ENCODE measurements around the gene EBF4.

GRCh38 chr20:2755451-2756055 lies 63.0 kb downstream of the EBF4 start:
- TF ChIP-seq CTCF (IDR thresholded peaks at IDR 0.05): no peak
- no peak for TF ChIP-seq POLR2A (IDR thresholded peaks at IDR 0.05)
